HCT116 (cell line): ENCODE results near the gene SPIB. TPM values are rescaled to one million over a fixed set of nuclear protein-coding genes. Genes with fewer than 3 reads are reported as not detected.

Source experiments
- ATAC-seq: fragments of 200-7000 bp; cut with Tn5 transposase; 2 replicates; pipeline ENCODE4 v1.9.1; 2020; ENCODE audit warnings: mild to moderate bottlenecking, moderate library complexity
- BruUV-seq: library from RNA; stranded (reverse); fragments of 400-500 nt; replicated peaks from 2 replicates; lab custom pipeline; 2021; lab: Mats Ljungman, UMichigan
- CTCF ChIA-PET: fragments of 300-600 bp; sonication (Branson Sonifier 250); formaldehyde crosslinking; loops from one replicate; lab custom pipeline; 2021; ENCODE audit warnings: antibody characterized with exemption; lab: Charles Lee
- POLR2A ChIA-PET: fragments of 300-600, 350-600 bp; sonication (Branson Sonifier 250); formaldehyde crosslinking; loops from one replicate; lab custom pipeline; 2021; ENCODE audit warnings: antibody characterized with exemption; lab: Charles Lee
- RAD21 ChIA-PET, 2 experiments: fragments of 300-600 bp; sonication (Branson Sonifier 250); formaldehyde crosslinking; loops; one replicate each; lab custom pipeline; 2023; ENCODE audit warnings: low total read pairs in 2 of 2; ENCODE audit not compliant: uncharacterized antibody in 2 of 2, unreplicated experiment in 2 of 2, low non-redundant PET in 1 of 2; lab: Charles Lee
- DNase-seq: peaks from one replicate; pipeline ENCODE4 v3.0.0-alpha.2; 2010; ENCODE audit warnings: low read depth, low spot score
- H2AFZ ChIP-seq: fragments of 200-600 bp; shearing (Covaris generic), sonication (generic); 2 replicates; pipeline ENCODE4 v1.6.1; 2017; ENCODE audit warnings: low read depth, mixed run types, mixed read lengths, antibody characterized with exemption, low read length; ENCODE audit not compliant: poor library complexity, severe bottlenecking
- H3K27ac ChIP-seq: 2 replicates; pipeline ENCODE4 v1.5.1; 2012; ENCODE audit warnings: low read depth, low read length
- H3K27me3 ChIP-seq: fragments of 200-600 bp; sonication (generic); 2 replicates; pipeline ENCODE4 v1.6.1; 2016; ENCODE audit warnings: mixed run types, low read length, mixed read lengths; ENCODE audit not compliant: insufficient read depth
- H3K36me3 ChIP-seq, 2 experiments: fragments of 200-500 bp in 1 of 2; fragments of 200-600 bp in 1 of 2; sonication (Bioruptor generic) in 1 of 2; sonication (generic) in 1 of 2; 2 replicates each; pipeline versions ENCODE4 v1.5.1 to v1.6.1; 2014 to 2016; ENCODE audit warnings: low read length in 2 of 2, inconsistent platforms in 1 of 2, mixed read lengths in 1 of 2, mixed run types in 1 of 2; ENCODE audit not compliant: insufficient read depth in 2 of 2, control insufficient read depth in 1 of 2
- H3K4me1 ChIP-seq, 2 experiments: fragments of 200-600 bp in 1 of 2; sonication (generic) in 1 of 2; 2 replicates each; pipeline versions ENCODE4 v1.5.1 to v1.6.1; 2012 to 2017; ENCODE audit warnings: low read length in 2 of 2, inconsistent platforms in 1 of 2, mild to moderate bottlenecking in 1 of 2, mixed read lengths in 1 of 2, mixed run types in 1 of 2, moderate library complexity in 1 of 2; ENCODE audit not compliant: insufficient read depth in 2 of 2, control insufficient read depth in 1 of 2
- H3K4me2 ChIP-seq: fragments of 200-600 bp; sonication (generic); 2 replicates; pipeline ENCODE4 v1.6.1; 2017; ENCODE audit warnings: mixed run types, low read length, mixed read lengths
- H3K4me3 ChIP-seq, 2 experiments: fragments of 200-600 bp in 1 of 2; sonication (generic) in 1 of 2; replicated peaks in 1 of 2; 2 replicates each; pipeline ENCODE4 v1.5.1; 2011 to 2016; ENCODE audit warnings: low read length in 2 of 2, control low read depth in 1 of 2, low read depth in 1 of 2, mild to moderate bottlenecking in 1 of 2, mixed read lengths in 1 of 2, mixed run types in 1 of 2
- H3K79me2 ChIP-seq: fragments of 200-600 bp; sonication (generic); 2 replicates; pipeline ENCODE4 v1.6.1; 2017; ENCODE audit warnings: mild to moderate bottlenecking, mixed run types, low read length, moderate library complexity, mixed read lengths; ENCODE audit not compliant: insufficient read depth
- H3K9ac ChIP-seq: fragments of 200-600 bp; sonication (generic); 2 replicates; pipeline ENCODE4 v1.6.1; 2016; ENCODE audit warnings: low read length, mixed read lengths
- H3K9me2 ChIP-seq: fragments of 200-600 bp; sonication (generic), shearing (Covaris generic); 2 replicates; pipeline ENCODE4 v1.6.1; 2017; ENCODE audit warnings: mixed run types, mild to moderate bottlenecking, moderate library complexity; ENCODE audit not compliant: insufficient read depth
- H3K9me3 ChIP-seq, 2 experiments: fragments of 200-500 bp in 1 of 2; fragments of 200-600 bp in 1 of 2; sonication (Bioruptor generic) in 1 of 2; sonication (generic) in 1 of 2; 2 replicates each; pipeline ENCODE4 v1.6.1; 2014 to 2017; ENCODE audit warnings: low read length in 2 of 2, mixed read lengths in 2 of 2, inconsistent platforms in 1 of 2, low read depth in 1 of 2, mild to moderate bottlenecking in 1 of 2, mixed run types in 1 of 2, moderate library complexity in 1 of 2; ENCODE audit not compliant: control insufficient read depth in 1 of 2, insufficient read depth in 1 of 2
- H4K20me1 ChIP-seq: fragments of 200-600 bp; sonication (generic), shearing (Covaris generic); 2 replicates; pipeline ENCODE4 v1.6.1; 2017; ENCODE audit warnings: mixed run types, mild to moderate bottlenecking, moderate library complexity; ENCODE audit not compliant: insufficient read depth
- CBX3 ChIP-seq: IDR thresholded peaks from 2 replicates; pipeline ENCODE4 v1.6.1; 2012; ENCODE audit warnings: low read depth
- CEBPB ChIP-seq: IDR thresholded peaks from 2 replicates; pipeline ENCODE4 v1.6.1; 2012; ENCODE audit warnings: low read depth
- EGR1 ChIP-seq: IDR thresholded peaks from 2 replicates; pipeline ENCODE4 v1.6.1; 2012; ENCODE audit warnings: low read depth
- ELF1 ChIP-seq: IDR thresholded peaks from 2 replicates; pipeline ENCODE4 v1.6.1; 2012; ENCODE audit warnings: low read depth, borderline replicate concordance
- EZH2 ChIP-seq: fragments of 200-600 bp; sonication (generic); IDR thresholded peaks from 2 replicates; pipeline ENCODE4 v1.6.1; 2017; ENCODE audit warnings: antibody characterized with exemption, mixed run types
- EZH2phosphoT487 ChIP-seq: fragments of 200-600 bp; IDR thresholded peaks from 2 replicates; pipeline ENCODE4 v1.6.1; 2018; ENCODE audit warnings: antibody characterized with exemption, borderline replicate concordance
- JUND ChIP-seq: IDR thresholded peaks from 2 replicates; pipeline ENCODE4 v1.6.1; 2012
- SP1 ChIP-seq: IDR thresholded peaks from 2 replicates; pipeline ENCODE4 v1.6.1; 2012; ENCODE audit warnings: low read depth
- SRF ChIP-seq: IDR thresholded peaks from 2 replicates; pipeline ENCODE4 v1.6.1; 2012; ENCODE audit warnings: low read depth
- TCF7L2 ChIP-seq: IDR thresholded peaks from 2 replicates; pipeline ENCODE4 v1.7.0; 2011; ENCODE audit warnings: borderline replicate concordance, inconsistent platforms; ENCODE audit not compliant: insufficient read depth, insufficient read length; ENCODE audit errors: extremely low read depth
- intact Hi-C: fragments of 100-400 bp; cut with micrococcal nuclease; formaldehyde crosslinking; loops from 2 replicates; pipeline ENCODE4 v1.10.0; 2022
- total RNA-seq: library from RNA; stranded (reverse); gene quantifications from one replicate; pipeline ENCODE4 v1.2.1, GENCODE V29; 2021; ENCODE audit not compliant: unreplicated experiment
- TF ChIP-seq, protein P1 (sequence below): IDR thresholded peaks from 2 replicates; pipeline ENCODE4 v1.6.1; 2011; ENCODE audit warnings: mild to moderate bottlenecking, low read length, moderate library complexity; ENCODE audit not compliant: insufficient replicate concordance; ENCODE audit errors: extremely low read depth
- TF ChIP-seq, protein P2 (sequence below): IDR thresholded peaks from 2 replicates; pipeline ENCODE4 v1.6.1; 2012

The SPIB gene
- total RNA-seq, 1 experiment from 2014 or later: 0.96 TPM

DNA sequence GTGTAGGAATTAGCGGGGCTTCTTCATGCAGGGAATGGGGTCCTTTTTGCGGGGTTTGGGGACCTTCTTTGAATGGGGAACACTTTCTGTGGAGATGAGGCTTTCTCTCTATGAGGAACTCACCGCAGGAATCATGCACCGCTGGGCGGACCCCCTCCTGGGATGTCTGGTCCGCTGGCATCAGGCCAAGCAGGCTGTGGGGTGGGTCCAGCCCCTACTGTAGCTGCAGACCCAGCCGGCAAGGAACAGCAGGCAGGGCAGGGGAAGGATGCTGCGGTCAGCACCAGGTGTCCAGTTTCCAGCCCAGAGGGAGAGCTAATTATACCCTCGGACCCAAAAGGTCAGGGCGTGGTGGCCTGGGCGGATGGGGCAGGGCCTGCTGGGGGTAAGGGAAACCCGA, 15.8 kb downstream of the SPIB start:
- TF ChIP-seq ELF1 (no peak), SRF (no peak)
- TF ChIP-seq, protein P1, sequence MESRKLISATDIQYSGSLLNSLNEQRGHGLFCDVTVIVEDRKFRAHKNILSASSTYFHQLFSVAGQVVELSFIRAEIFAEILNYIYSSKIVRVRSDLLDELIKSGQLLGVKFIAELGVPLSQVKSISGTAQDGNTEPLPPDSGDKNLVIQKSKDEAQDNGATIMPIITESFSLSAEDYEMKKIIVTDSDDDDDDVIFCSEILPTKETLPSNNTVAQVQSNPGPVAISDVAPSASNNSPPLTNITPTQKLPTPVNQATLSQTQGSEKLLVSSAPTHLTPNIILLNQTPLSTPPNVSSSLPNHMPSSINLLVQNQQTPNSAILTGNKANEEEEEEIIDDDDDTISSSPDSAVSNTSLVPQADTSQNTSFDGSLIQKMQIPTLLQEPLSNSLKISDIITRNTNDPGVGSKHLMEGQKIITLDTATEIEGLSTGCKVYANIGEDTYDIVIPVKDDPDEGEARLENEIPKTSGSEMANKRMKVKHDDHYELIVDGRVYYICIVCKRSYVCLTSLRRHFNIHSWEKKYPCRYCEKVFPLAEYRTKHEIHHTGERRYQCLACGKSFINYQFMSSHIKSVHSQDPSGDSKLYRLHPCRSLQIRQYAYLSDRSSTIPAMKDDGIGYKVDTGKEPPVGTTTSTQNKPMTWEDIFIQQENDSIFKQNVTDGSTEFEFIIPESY: no peak
- Histone ChIP-seq H3K36me3 (no peaks in the 10 kb centered on the region), H3K4me3 (no peak overlapping the region), H2AFZ (no peak overlapping the region), H3K9ac (no peak overlapping the region), H3K4me2 (no peak overlapping the region), H3K27me3 (no peaks in the 10 kb centered on the region), H4K20me1 (no peaks in the 10 kb centered on the region), H3K4me1 (peaks cover 6 to 21% of the 10 kb centered on the region in 2 experiments), H3K79me2 (no peaks in the 10 kb centered on the region), H3K27ac (no peak overlapping the region), H3K9me3 (no peaks in the 10 kb centered on the region), H3K9me2 (no peaks in the 10 kb centered on the region)
- no peak for DNase-seq
- no peak for ATAC-seq
- ChIA-PET RAD21 (no interaction called here), POLR2A (interaction anchor here (0.6 kb wide), 1 partner anchor 290 kb away, joined by 3 read pairs; no protein-coding TSS in a partner anchor), CTCF (no interaction called here)
- intact Hi-C loops: no loop called here
- no TSS peak for BruUV-seq

DNA sequence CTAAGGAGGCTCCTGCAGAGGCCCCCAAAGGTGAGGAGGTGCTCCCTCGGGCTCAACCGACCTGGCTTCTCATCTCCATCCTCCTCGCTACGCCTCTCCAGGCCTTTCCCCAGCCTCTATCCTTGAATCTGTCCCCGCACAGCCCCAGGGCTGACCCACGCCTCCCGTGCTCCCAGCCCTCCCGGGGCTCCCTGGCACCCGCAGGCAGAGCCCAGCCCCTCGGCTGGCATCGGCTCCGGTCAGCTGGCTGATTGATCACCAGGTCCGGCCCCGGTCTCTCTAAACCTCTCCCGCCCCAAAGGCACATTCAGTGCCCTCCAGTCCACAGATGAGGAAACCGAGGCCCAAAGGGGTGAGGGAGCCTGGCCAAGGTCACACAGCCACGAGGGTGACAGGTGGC, 16.5 kb downstream of the SPIB start:
- DNase-seq (no peak), ATAC-seq (no peak)
- Histone ChIP-seq H3K36me3 (no peaks in the 10 kb centered on the region), H4K20me1 (no peaks in the 10 kb centered on the region), H3K4me2 (no peak overlapping the region), H3K4me3 (no peak overlapping the region), H3K4me1 (peaks cover 6 to 21% of the 10 kb centered on the region in 2 experiments), H3K27me3 (no peaks in the 10 kb centered on the region), H3K79me2 (no peaks in the 10 kb centered on the region), H3K9ac (no peak overlapping the region), H3K27ac (no peak overlapping the region), H2AFZ (no peak overlapping the region), H3K9me2 (no peaks in the 10 kb centered on the region), H3K9me3 (no peaks in the 10 kb centered on the region)
- intact Hi-C loops: no loop called here
- ChIA-PET POLR2A (interaction anchor here (0.6 kb wide), 1 partner anchor 290 kb away, joined by 3 read pairs; no protein-coding TSS in a partner anchor), CTCF (no interaction called here), RAD21 (no interaction called here)
- no TSS peak for BruUV-seq
- TF ChIP-seq EZH2 (no peak), EGR1 (no peak), JUND (no peak), SP1 (no peak), ELF1 (no peak), CEBPB (no peak), EZH2phosphoT487 (no peak), CBX3 (no peak), TCF7L2 (no peak)
- TF ChIP-seq, protein P2, sequence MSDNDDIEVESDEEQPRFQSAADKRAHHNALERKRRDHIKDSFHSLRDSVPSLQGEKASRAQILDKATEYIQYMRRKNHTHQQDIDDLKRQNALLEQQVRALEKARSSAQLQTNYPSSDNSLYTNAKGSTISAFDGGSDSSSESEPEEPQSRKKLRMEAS: no peak
- TF ChIP-seq, protein P1: no peak
